Memory B cell (primary cell): ENCODE measurements around the gene PPP1R12B.
"Not testable (repeated sequence)": the region's sequence is repeated elsewhere in the genome, so short reads cannot be mapped to it uniquely, and the experiment has no call there.

ENCODE experiments used
- ATAC-seq: fragments of 150-1000 bp; cut with Tn5 transposase; 2 replicates; pipeline ENCODE4 v1.10.0; 2021; ENCODE audit warnings: low read depth, mild to moderate bottlenecking, moderate library complexity
- DNase-seq, 2 donors: peaks; one replicate each; pipeline ENCODE4 v3.0.0; 2022; ENCODE audit warnings: low spot score in 2 of 2
- H3K27ac Mint-ChIP-seq: one replicate; pipeline ENCODE4 v1.8.0; 2022; ENCODE audit warnings: mild to moderate bottlenecking, moderate library complexity, mixed read lengths
- H3K27me3 Mint-ChIP-seq: one replicate; pipeline ENCODE4 v1.8.0; 2022; ENCODE audit warnings: mixed read lengths
- H3K36me3 Mint-ChIP-seq: one replicate; pipeline ENCODE4 v1.8.0; 2022; ENCODE audit warnings: mild to moderate bottlenecking, mixed read lengths
- H3K4me1 Mint-ChIP-seq: one replicate; pipeline ENCODE4 v1.8.0; 2022; ENCODE audit warnings: mixed read lengths
- H3K4me3 Mint-ChIP-seq: one replicate; pipeline ENCODE4 v1.8.0; 2022; ENCODE audit warnings: mild to moderate bottlenecking, moderate library complexity, mixed read lengths
- H3K9me3 Mint-ChIP-seq: one replicate; pipeline ENCODE4 v1.8.0; 2022; ENCODE audit warnings: mixed read lengths

The PPP1R12B gene

DNA sequence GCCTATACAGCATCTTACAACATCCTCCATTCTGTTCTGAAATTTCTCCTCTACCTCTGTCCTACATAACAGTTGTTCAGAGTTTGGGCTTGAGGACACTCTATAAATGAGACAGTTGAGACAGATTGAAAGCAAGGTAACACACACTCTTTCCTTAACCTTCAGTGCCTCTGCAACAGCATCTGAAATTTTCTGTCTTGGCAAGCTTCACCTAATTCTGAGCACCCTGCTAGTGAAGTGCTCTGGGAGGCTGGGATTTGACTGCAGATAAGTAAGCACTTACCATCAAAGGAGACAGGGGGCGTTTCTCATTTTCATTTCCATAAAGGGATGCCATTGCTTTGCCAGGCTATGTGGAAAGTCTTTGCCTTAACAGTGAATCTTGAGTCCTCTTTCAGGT is 53.3 kb downstream of the PPP1R12B start:
- H3K4me3 Mint-ChIP-seq, ATAC-seq, H3K4me1 Mint-ChIP-seq, H3K27me3 Mint-ChIP-seq, H3K9me3 Mint-ChIP-seq, DNase-seq, H3K36me3 Mint-ChIP-seq, H3K27ac Mint-ChIP-seq: not testable (repeated sequence)

DNA sequence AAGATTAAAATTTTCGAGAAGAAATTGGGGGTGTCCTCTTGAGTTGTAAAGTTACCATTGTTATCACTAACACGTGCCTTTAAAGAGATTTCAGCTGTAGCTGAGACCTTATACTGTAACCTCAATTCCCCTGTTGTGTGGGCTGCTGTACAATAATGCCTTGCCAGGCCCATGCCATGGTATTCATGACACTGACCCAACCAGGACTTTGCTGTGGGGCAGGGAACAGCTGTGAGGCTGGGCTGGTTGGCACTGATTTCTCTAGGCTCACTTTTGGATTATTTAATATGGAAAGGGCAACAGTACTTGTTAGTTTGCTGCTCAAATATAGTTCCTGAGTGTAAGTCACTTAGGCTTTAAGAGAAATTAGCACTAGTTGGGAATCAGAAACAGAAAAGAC is 54.9 kb downstream of the PPP1R12B start:
- H3K9me3 Mint-ChIP-seq, H3K4me1 Mint-ChIP-seq, H3K27ac Mint-ChIP-seq, H3K4me3 Mint-ChIP-seq, ATAC-seq, H3K36me3 Mint-ChIP-seq, H3K27me3 Mint-ChIP-seq, DNase-seq: not testable (repeated sequence)

DNA sequence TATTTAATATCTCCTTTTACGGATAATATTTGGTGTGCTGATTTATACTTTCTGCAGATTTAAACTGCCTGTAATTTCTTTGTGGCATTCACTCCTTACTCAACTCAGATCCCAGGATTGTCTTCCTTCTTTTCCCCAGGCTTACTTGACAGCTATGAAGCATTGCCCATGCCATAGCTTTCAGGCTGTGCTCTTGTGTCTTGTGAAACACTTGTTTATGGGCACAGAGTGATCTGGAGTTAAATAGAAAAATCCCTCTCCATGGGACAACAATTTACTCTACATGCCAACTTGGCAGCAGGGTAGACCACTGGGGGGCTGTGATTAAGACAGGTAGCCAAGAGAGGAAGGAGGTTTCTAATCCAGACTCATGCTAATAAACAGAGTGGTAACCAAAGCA is 57.4 kb downstream of the PPP1R12B start:
- no peak for DNase-seq
- Mint-ChIP-seq H3K27me3 (no peaks in the 10 kb centered on the region), H3K27ac (no peak overlapping the region), H3K4me1 (peaks cover 12% of the 10 kb centered on the region), H3K36me3 (no peaks in the 10 kb centered on the region), H3K4me3 (no peak overlapping the region), H3K9me3 (no peaks in the 10 kb centered on the region)
- no peak for ATAC-seq

DNA sequence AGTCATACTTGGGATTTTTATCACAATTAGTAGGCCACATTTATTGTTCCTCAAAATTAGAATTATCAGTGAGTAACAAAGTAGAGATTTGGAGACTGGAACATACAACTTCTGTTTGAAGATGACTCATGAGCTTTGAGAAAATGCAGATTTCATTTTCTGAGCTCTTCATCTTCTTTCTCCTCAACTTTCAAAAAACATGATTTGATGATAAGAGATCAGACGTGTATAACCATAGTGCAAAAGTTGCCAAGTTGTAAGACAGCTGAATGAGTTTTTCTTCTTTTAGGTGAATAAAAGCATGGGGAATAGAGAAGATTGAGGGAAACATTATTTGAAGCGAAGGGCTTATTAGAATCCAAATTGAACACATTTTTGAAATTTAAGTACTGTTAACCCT is 58.4 kb downstream of the PPP1R12B start:
- peaks cover 12% of the 10 kb centered on the region for H3K4me1 Mint-ChIP-seq
- H3K27me3 Mint-ChIP-seq, H3K9me3 Mint-ChIP-seq, ATAC-seq, H3K36me3 Mint-ChIP-seq, H3K27ac Mint-ChIP-seq, DNase-seq, H3K4me3 Mint-ChIP-seq: not testable (repeated sequence)

DNA sequence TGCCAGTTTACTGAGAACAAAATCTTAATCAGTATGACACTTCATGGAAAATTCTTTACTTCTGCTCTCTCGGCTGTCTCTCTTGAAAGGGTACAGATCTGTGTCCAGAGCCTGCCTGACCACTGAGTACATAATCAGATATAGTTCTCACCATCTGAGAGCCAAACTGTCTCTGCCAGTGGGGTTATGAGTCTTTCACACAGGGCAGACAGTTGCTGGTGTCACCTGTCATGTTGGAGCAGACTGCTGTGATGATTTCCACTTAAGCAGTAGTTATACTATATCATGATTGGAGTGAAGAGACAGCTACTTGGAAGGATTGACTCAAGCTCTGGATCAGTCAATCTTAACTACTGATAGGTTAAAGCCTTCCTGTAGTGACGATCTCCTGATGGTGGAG is 58.9 kb downstream of the PPP1R12B start:
- H3K4me1 Mint-ChIP-seq, ATAC-seq, H3K4me3 Mint-ChIP-seq, DNase-seq, H3K27ac Mint-ChIP-seq, H3K9me3 Mint-ChIP-seq, H3K27me3 Mint-ChIP-seq, H3K36me3 Mint-ChIP-seq: not testable (repeated sequence)

DNA sequence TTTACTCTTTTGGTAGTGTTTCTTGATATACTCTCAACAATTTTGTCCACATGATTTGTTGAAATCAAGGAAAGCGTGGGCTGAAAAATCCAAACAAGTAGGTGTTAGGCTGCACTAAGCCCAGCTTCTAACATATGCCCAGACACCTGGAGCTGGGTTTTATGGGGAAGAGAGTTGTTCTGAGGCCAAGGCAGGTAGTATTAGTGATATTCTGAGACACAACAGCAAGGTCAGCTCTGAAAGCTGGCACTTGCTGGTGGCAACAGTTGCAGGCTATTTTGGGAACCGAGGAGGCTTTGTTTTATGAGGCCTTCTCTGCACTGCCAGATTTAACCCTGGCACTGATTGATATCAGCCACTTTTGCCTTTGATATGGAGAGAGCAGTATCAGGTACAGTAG is 61.8 kb downstream of the PPP1R12B start:
- H3K27me3 Mint-ChIP-seq, H3K9me3 Mint-ChIP-seq, H3K4me1 Mint-ChIP-seq, DNase-seq, H3K27ac Mint-ChIP-seq, H3K36me3 Mint-ChIP-seq, ATAC-seq, H3K4me3 Mint-ChIP-seq: not testable (repeated sequence)

DNA sequence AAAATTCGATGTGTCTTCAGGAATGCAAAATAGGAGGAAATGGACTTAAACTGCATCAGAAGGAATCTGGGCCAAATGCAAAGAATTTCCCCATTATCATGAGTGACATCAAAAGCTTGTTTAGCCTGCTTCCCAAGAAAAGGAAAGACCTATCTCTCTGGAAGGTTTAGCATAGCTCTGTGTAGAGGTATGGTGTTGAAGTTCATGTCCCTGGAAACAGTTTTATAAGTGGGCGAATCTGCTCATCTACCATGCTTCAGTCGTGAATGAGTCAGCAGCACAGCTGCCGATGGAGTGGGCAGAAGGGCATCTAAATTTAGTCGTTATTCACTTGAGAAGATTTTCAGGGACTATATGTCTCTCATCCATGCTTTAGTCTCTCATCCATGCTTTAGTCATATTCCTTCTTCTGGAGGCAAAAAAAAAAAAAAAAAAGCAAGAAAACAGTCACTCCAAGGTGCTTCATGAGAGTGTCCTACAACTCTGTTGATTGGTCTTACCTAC is 62.4 kb downstream of the PPP1R12B start:
- not testable (repeated sequence) for ATAC-seq

DNA sequence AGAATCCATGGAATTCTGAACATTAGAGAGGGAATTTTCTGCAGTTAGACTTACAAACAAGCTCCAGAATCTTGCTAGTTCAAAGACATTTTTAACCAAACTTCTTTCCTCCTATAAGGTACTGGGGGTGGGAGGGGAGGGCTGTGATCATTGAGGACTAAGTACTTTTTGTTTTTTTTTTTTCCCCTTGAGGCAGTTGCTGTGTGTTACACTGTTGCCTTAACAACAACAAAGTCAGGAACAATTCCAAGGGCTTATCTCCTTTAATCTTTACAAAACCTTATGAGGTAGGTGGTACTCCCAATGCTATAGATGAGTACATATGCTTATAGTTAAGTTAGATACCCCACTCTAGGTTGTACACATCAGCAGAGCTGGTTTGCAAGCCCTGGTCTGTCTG is 62.9 kb downstream of the PPP1R12B start:
- no peaks in the 10 kb centered on the region for H3K9me3 Mint-ChIP-seq
- no peak for ATAC-seq
- no peak overlapping the region for H3K27ac Mint-ChIP-seq
- no peak for DNase-seq
- no peaks in the 10 kb centered on the region for H3K27me3 Mint-ChIP-seq
- peaks cover 7% of the 10 kb centered on the region for H3K4me1 Mint-ChIP-seq
- no peak overlapping the region for H3K4me3 Mint-ChIP-seq
- H3K36me3 Mint-ChIP-seq, result no peaks in the 10 kb centered on the region

More for the DNA sequence above, 62.4 kb downstream of the PPP1R12B start:
- not testable (repeated sequence) for H3K27ac Mint-ChIP-seq, H3K4me3 Mint-ChIP-seq, DNase-seq, H3K27me3 Mint-ChIP-seq, H3K9me3 Mint-ChIP-seq, H3K36me3 Mint-ChIP-seq, H3K4me1 Mint-ChIP-seq

DNA sequence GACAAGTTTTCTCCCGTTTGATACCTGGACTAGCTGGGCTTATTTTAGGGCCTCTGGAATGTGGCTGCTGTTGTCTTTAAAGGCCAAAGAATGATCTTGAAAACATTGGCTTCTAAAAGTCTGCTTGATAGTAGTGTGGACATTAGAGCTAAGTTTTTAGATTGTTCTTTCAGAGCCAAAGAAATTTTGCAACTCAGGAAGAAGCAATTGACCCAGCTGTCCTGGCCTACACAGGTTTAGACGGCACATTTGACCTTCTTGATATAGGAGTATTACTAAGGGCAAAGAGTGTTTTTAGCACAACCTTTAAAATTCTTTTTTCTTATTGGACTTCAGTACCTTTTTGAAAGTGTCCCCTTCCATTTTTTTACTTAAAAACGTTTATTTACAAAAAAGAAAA is 63.9 kb downstream of the PPP1R12B start:
- H3K27ac Mint-ChIP-seq, ATAC-seq, DNase-seq, H3K4me1 Mint-ChIP-seq, H3K36me3 Mint-ChIP-seq, H3K27me3 Mint-ChIP-seq, H3K4me3 Mint-ChIP-seq, H3K9me3 Mint-ChIP-seq: not testable (repeated sequence)

DNA sequence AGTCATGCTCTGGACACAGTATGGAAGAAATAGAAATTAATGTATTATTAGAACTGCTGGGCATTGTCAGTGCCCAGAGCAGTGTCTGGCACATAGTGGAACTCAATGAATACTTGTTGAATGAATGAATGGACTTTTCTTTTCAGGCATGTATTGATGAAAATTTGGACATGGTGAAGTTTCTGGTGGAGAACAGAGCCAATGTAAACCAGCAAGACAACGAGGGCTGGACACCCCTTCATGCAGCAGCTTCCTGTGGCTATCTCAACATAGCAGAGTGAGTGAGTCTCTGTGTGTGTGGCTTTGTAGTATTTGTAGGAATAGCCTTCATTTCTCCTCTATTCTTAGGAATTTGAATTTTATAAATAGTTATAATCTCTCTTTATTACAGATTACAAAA is 68.1 kb downstream of the PPP1R12B start:
- Mint-ChIP-seq H3K4me1 (peaks cover 2% of the 10 kb centered on the region), H3K27ac (no peak overlapping the region), H3K27me3 (no peaks in the 10 kb centered on the region), H3K36me3 (peaks cover 11% of the 10 kb centered on the region), H3K4me3 (no peak overlapping the region), H3K9me3 (no peaks in the 10 kb centered on the region)
- DNase-seq (no peak), ATAC-seq (no peak)

DNA sequence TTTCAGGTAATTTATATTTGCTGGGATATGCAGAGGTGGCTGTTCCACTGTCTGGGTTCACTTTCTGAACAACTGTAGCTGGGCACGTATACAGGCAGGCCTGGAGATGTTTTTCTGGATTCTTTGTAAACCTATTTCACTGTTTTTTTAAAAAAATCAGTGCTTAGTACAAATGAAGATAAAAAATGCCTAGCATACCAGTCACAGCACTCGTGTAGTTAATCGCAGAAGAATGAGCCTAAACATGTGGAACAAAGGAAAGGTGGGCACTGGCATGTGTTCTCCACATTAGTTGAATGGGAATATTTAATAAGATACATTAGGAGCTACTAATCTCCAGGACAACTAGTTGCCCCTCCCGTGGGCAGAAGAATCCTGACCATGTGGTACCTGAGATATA is 68.6 kb downstream of the PPP1R12B start:
- not testable (repeated sequence) for H3K27ac Mint-ChIP-seq, ATAC-seq, H3K4me1 Mint-ChIP-seq, H3K4me3 Mint-ChIP-seq, DNase-seq, H3K27me3 Mint-ChIP-seq, H3K9me3 Mint-ChIP-seq
- peaks cover 11% of the 10 kb centered on the region for H3K36me3 Mint-ChIP-seq

DNA sequence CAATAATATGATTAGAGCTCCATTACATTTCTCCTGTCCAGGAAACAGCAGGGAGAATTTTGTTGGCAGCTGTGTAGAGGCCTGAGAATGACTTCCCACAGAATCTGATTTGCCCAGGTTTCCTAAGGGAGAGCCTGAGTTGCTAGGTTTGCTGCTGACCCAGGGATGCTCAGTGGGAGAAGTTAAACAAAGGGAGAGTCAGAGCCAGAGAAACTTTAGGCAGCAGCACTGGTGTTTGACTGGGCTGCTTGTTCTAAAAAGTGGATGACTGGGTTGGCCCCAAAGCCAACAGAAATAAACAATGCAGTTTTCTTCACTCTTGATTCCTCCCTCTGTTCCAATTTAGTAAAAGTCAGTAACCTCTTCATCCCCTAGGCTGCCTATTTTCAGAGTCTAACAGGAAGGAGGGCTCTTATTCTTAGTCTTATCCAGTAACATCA is 69.3 kb downstream of the PPP1R12B start:
- H3K27ac Mint-ChIP-seq, ATAC-seq, H3K4me1 Mint-ChIP-seq, H3K27me3 Mint-ChIP-seq, H3K4me3 Mint-ChIP-seq, DNase-seq, H3K9me3 Mint-ChIP-seq: not testable (repeated sequence)
- H3K36me3 Mint-ChIP-seq, result peaks cover 14% of the 10 kb centered on the region

DNA sequence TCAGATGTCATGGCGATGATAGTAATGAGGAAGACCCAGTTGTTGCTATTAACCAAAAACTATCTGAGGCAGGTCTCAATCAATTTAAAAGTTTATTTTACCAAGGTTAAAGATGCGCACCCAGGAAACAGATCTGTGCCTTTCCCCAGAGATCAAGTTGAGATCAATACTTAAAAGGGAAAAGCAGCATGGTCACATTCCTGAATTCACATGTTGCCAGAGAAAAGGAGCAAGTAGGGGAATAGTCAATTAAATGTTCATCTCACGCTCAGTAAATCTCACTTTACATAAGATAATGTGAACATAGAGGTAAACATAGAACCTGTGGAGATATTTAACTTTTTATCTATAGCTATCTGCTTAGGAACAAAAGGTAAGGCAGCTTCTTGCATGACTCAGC is 71.2 kb downstream of the PPP1R12B start:
- peaks cover 14% of the 10 kb centered on the region for H3K36me3 Mint-ChIP-seq
- not testable (repeated sequence) for H3K27me3 Mint-ChIP-seq, ATAC-seq, DNase-seq, H3K4me3 Mint-ChIP-seq, H3K4me1 Mint-ChIP-seq, H3K27ac Mint-ChIP-seq, H3K9me3 Mint-ChIP-seq

DNA sequence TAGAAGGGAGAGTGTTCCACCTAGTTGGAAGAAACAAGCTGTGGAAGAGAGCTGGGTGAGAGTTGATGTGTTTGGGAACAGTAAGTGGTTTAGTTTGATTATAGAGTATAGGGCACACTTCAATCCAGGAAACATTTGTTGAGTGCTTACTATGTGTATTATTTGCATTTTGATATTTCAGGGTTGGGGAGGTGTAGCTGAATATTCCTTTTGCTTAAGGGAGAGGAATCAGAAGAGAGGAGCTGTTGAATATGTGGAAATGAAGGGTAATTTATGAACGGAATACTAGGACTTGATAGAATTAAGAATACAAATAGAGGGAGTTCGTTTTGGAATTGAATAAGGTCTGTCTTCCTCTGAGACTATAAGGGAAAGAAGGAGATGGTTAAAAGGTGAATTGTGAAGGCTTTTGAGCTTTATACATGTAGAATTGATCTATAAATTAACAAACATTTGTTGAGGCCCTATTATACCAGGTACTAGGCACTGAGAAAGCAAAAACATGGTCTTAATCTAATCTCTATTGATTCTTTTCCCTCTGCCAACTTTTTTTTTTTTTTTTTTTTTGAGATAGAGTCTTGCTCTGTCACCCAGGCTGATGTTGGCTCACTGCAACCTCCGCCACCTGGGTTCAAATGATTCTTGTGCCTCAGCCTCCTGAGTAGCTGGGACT is 72.1 kb downstream of the PPP1R12B start:
- not testable (repeated sequence) for ATAC-seq, H3K27ac Mint-ChIP-seq, H3K4me3 Mint-ChIP-seq

DNA sequence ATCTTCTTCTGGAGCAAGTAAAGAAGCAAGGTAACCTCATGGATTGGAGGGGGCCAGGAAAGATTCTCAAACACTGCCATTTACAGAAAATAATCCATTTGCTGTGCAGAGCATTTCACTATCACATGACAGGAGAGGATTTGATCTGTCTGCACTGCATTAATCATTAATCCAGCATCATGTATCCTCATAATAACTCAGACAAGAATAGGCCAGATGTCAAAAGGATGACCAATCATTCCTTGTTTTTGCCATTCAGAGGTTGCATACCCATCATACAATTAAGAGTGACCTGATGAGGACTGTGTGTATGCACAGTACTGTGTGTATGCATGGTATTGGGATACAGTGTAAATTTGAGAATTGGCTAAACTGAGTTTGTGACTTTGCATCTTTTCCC is 74.2 kb downstream of the PPP1R12B start:
- not testable (repeated sequence) for DNase-seq, H3K27me3 Mint-ChIP-seq, ATAC-seq, H3K4me1 Mint-ChIP-seq, H3K9me3 Mint-ChIP-seq, H3K4me3 Mint-ChIP-seq, H3K27ac Mint-ChIP-seq
- H3K36me3 Mint-ChIP-seq, result peaks cover 12% of the 10 kb centered on the region

More for the DNA sequence above, 72.1 kb downstream of the PPP1R12B start:
- not testable (repeated sequence) for H3K4me1 Mint-ChIP-seq, H3K27me3 Mint-ChIP-seq, DNase-seq, H3K9me3 Mint-ChIP-seq
- H3K36me3 Mint-ChIP-seq, result peaks cover 14% of the 10 kb centered on the region
